Heart right ventricle (tissue), 16 donors: ENCODE data around the gene NTNG2. TPM values are rescaled to one million over a fixed set of nuclear protein-coding genes. Genes with fewer than 3 reads are reported as not detected.

Experiments used
- ATAC-seq, 8 donors: fragments of 200-7000 bp; cut with Tn5 transposase; one replicate each; pipeline ENCODE4 v1.9.1; 2020; ENCODE audit warnings: mild to moderate bottlenecking in 8 of 8, moderate library complexity in 8 of 8, moderate number of reproducible peaks in 1 of 8
- DNase-seq, 2 donors: peaks; one replicate each; pipeline ENCODE4 v3.0.0-alpha.2; 2020
- H3K27ac ChIP-seq, 10 donors: fragments of 200-600 bp; sonication (generic) in 2 of 10; one replicate each; pipeline versions ENCODE4 v1.5.0 to v1.8.0; 2020 to 2022; ENCODE audit warnings: mild to moderate bottlenecking in 3 of 10
- H3K27me3 ChIP-seq, 7 donors: fragments of 200-600 bp; one replicate each; pipeline ENCODE4 v1.8.0; 2021 to 2022; ENCODE audit warnings: mild to moderate bottlenecking in 2 of 7
- H3K36me3 ChIP-seq, 9 donors: fragments of 200-600 bp; sonication (generic) in 1 of 9; one replicate each; pipeline versions ENCODE4 v1.5.0 to v1.8.0; 2020 to 2022; ENCODE audit warnings: mild to moderate bottlenecking in 2 of 9
- H3K4me1 ChIP-seq, 9 donors: fragments of 200-600 bp; sonication (generic) in 1 of 9; one replicate each; pipeline versions ENCODE4 v1.5.0 to v1.8.0; 2020 to 2022; ENCODE audit warnings: mild to moderate bottlenecking in 4 of 9
- H3K4me3 ChIP-seq, 10 donors: fragments of 200-600 bp; sonication (generic) in 2 of 10; one replicate each; pipeline versions ENCODE4 v1.5.0 to v1.8.0; 2020 to 2022; ENCODE audit warnings: mild to moderate bottlenecking in 7 of 10, moderate library complexity in 2 of 10
- H3K9me3 ChIP-seq, 11 donors: fragments of 200-600 bp in 10 of 11; sonication (generic) in 2 of 11; one replicate each; pipeline versions ENCODE4 v1.5.0 to v1.8.0; 2013 to 2022; ENCODE audit warnings: mild to moderate bottlenecking in 2 of 11, control low read depth in 1 of 11, moderate library complexity in 1 of 11
- CTCF ChIP-seq, 9 donors: fragments of 200-600 bp; sonication (generic) in 2 of 9; IDR thresholded peaks; one replicate each; pipeline versions ENCODE4 v1.5.0 to v1.8.0; 2021 to 2022; ENCODE audit warnings: antibody characterized with exemption in 9 of 9, mild to moderate bottlenecking in 5 of 9, moderate library complexity in 1 of 9
- WGBS, 2 donors: extraction: QIAGEN DNeasy Blood & Tissue Kit; methylation state at CpG; one replicate each; pipeline ENCODE4 v1.1.7; 2013; ENCODE audit warnings: inconsistent platforms in 1 of 2; 5-methylcytosine and 5-hydroxymethylcytosine counted together
- intact Hi-C, 10 donors: fragments of 100-400 bp; cut with DNase I; formaldehyde crosslinking; loops; one replicate each; pipeline versions ENCODE4 v1.11.1 to v1.14.2; 2022
- polyA plus RNA-seq, 2 donors: library from polyadenylated mRNA; stranded (reverse); fragments of 200-250 nt; gene quantifications; one replicate each; pipeline ENCODE4 v1.2.3, GENCODE V29; 2013
- total RNA-seq, 10 donors: library from RNA; stranded (reverse); fragmentation: NEBNext Ultra II Directional in 3 of 10; extraction: Animal tissue kit (Norgen Biotek cat#: 25700) in 3 of 10; gene quantifications; one replicate each; pipeline versions ENCODE4 v1.2.1 to v1.2.4, GENCODE V29; 2021 to 2023
- donor health status: Arrhythmogenic right ventricular cardiomyopathy.
- donor health status: ischemic (EF 13 %, LVEDD 7.1; RV severe dilation, severe dysfunction).
- donor health status: healthy with polysubstance abuse.
- donor health status: DM: no; HTN: yes; CAD: no.
- donor health status: DM: no; HTN: no; CAD: no.
- donor health status: ischemic (EF 25% LVEDD 6.9; RV normal size, moderate dysfunction).
- donor health status: ischemic (EF 25% LVEDD 5.7; RV mildly dilated, moderate dysfunction).
- donor health status: healthy.
- donor health status: DM: yes; HTN: yes; CAD: no.
- donor health status: Ischemic cardiomyopathy.
- donor health status: ischemic (EF 35%, LVEDD 5.7; RV mildly dilated, moderate dysfunction).
- donor health status: nonischemic (EF 11% LVEDD 7.7; RV severe dilation, severe dysfunction).
- donor health status: DM: yes; HTN: yes; CAD: no.
- donor health status: PGD.
- donor health status: ischemic (EF 29% LVEDD 5.4; RV normal size, mild dysfunction).
- donor health status: nonischemic (EF 23%, LVEDD 6.1; RV moderate dilation, normal function).

NTNG2 gene
- total and polyA plus RNA-seq, 12 donors, result 0.29 to 7.6 (median 2.9) TPM

- Histone ChIP-seq H3K36me3 (no peaks in the 10 kb centered on the region), H3K27ac (no peak overlapping the region), H3K4me3 (no peak overlapping the region), H3K4me1 (peaks cover 0 to 10% (median 0%) of the 10 kb centered on the region in 9 donors), H3K27me3 (peaks cover 0 to 31% (median 22%) of the 10 kb centered on the region in 7 donors), H3K9me3 (no peaks in the 10 kb centered on the region)
- DNase-seq (no peak), ATAC-seq (no peak)
- intact Hi-C loops, result loop anchor here in 3 of 10 donors (2.0 to 10.0 kb wide), 3 partner anchors 63 to 66 kb away; no protein-coding TSS in a partner anchor
- WGBS, 2 donors, result 49 to 51% methylated on average over 7 of the region's 7 CpGs
- TF ChIP-seq CTCF (IDR thresholded peaks at IDR 0.05), result no peak
These were observed 9.8 kb downstream of the NTNG2 start for GRCh38 chr9:132171702-132172101.

GRCh38 chr9:132172185-132172584, 10.3 kb downstream of the NTNG2 start:
- Histone ChIP-seq H3K4me3 (no peak overlapping the region), H3K9me3 (no peaks in the 10 kb centered on the region), H3K27ac (no peak overlapping the region), H3K27me3 (peaks cover 0 to 27% (median 18%) of the 10 kb centered on the region in 7 donors), H3K36me3 (no peaks in the 10 kb centered on the region), H3K4me1 (peaks cover 0 to 10% (median 0%) of the 10 kb centered on the region in 9 donors)
- WGBS, 2 donors, result 80 to 81% methylated on average over 5 of the region's 5 CpGs
- intact Hi-C loops, result loop anchor here in 2 of 10 donors (5.0 to 10.0 kb wide), 2 partner anchors 63 to 65 kb away; no protein-coding TSS in a partner anchor
- DNase-seq (no peak), ATAC-seq (no peak)
- TF ChIP-seq CTCF (IDR thresholded peaks at IDR 0.05), result no peak

- no peak overlapping the region for H3K27ac ChIP-seq
- no peaks in the 10 kb centered on the region for H3K4me1 ChIP-seq
- no peak overlapping the region for H3K4me3 ChIP-seq
- WGBS, 2 donors, result 64 to 69% methylated on average over 14 of the region's 14 CpGs
- no peaks in the 10 kb centered on the region for H3K36me3 ChIP-seq
- peaks cover 0 to 3% (median 0%) of the 10 kb centered on the region in 7 donors for H3K27me3 ChIP-seq
- H3K9me3 ChIP-seq, result no peaks in the 10 kb centered on the region
- intact Hi-C loops, result loop anchor here in 1 of 10 donors (10.0 kb wide), 1 partner anchor 59 kb away; no protein-coding TSS in a partner anchor
- TF ChIP-seq CTCF (IDR thresholded peaks at IDR 0.05), result no peak
- no peak for DNase-seq
- ATAC-seq, result no peak
These were observed 13.6 kb downstream of the NTNG2 start for GRCh38 chr9:132175431-132175830.

GRCh38 chr9:132176338-132176737, 14.5 kb downstream of the NTNG2 start:
- WGBS, 2 donors, result 83 to 93% methylated on average over 5 of the region's 5 CpGs
- Histone ChIP-seq H3K27me3 (peaks cover 0 to 3% (median 0%) of the 10 kb centered on the region in 7 donors), H3K27ac (no peak overlapping the region), H3K4me1 (peaks cover 0 to under 1% (median 0%) of the 10 kb centered on the region in 9 donors), H3K9me3 (no peaks in the 10 kb centered on the region), H3K4me3 (no peak overlapping the region), H3K36me3 (no peaks in the 10 kb centered on the region)
- ATAC-seq (no peak), DNase-seq (no peak)
- no peak for TF ChIP-seq CTCF (IDR thresholded peaks at IDR 0.05)
- intact Hi-C loops, result loop anchor here in 1 of 10 donors (10.0 kb wide), 1 partner anchor 58 kb away; no protein-coding TSS in a partner anchor
